Smooth muscle cell (in vitro differentiated cells): ENCODE data around the gene CSRNP3. TPM values are rescaled to one million over a fixed set of nuclear protein-coding genes. Genes with fewer than 3 reads are reported as not detected.

Experiments
- DNase-seq: peaks from one replicate; lab custom pipeline; 2025; ENCODE audit not compliant: unreplicated experiment; lab: John Stamatoyannopoulos, UW
- H2AFZ ChIP-seq: fragments of 200-600 bp; sonication (generic); 2 replicates; pipeline ENCODE4 v1.6.0; 2016; ENCODE audit warnings: antibody characterized with exemption, low read depth, mild to moderate bottlenecking
- H3F3A ChIP-seq: fragments of 200-600 bp; sonication (generic); 2 replicates; pipeline ENCODE4 v1.6.0; 2017; ENCODE audit warnings: antibody characterized with exemption, low read depth
- H3K27ac ChIP-seq: fragments of 200-600 bp; sonication (generic); 2 replicates; pipeline ENCODE4 v1.5.1; 2016; ENCODE audit warnings: low read depth, mild to moderate bottlenecking
- H3K27me3 ChIP-seq: fragments of 200-600 bp; sonication (generic); 2 replicates; pipeline ENCODE4 v1.6.1; 2016; ENCODE audit warnings: low read depth, mild to moderate bottlenecking
- H3K36me3 ChIP-seq: fragments of 200-600 bp; sonication (generic); 2 replicates; pipeline ENCODE4 v1.5.1; 2016; ENCODE audit warnings: low read depth
- H3K4me1 ChIP-seq: fragments of 200-600 bp; sonication (generic); 2 replicates; pipeline ENCODE4 v1.5.1; 2016; ENCODE audit warnings: low read depth
- H3K4me2 ChIP-seq: fragments of 200-600 bp; sonication (generic); 2 replicates; pipeline ENCODE4 v1.6.0; 2016; ENCODE audit warnings: mild to moderate bottlenecking
- H3K4me3 ChIP-seq: fragments of 200-600 bp; sonication (generic); 2 replicates; pipeline ENCODE4 v1.5.1; 2016; ENCODE audit warnings: mild to moderate bottlenecking
- H3K79me2 ChIP-seq: fragments of 200-600 bp; sonication (generic); 2 replicates; pipeline ENCODE4 v1.6.0; 2016; ENCODE audit warnings: low read depth, mild to moderate bottlenecking
- H3K9ac ChIP-seq: fragments of 200-600 bp; sonication (generic); 2 replicates; pipeline ENCODE4 v1.6.0; 2016; ENCODE audit warnings: low read depth
- H3K9me3 ChIP-seq: fragments of 200-600 bp; sonication (generic); replicated peaks from 2 replicates; pipeline ENCODE4 v1.5.1; 2016; ENCODE audit warnings: low read depth
- H4K20me1 ChIP-seq: fragments of 200-600 bp; sonication (generic); 2 replicates; pipeline ENCODE4 v1.6.0; 2016; ENCODE audit warnings: low read depth
- CTCF ChIP-seq: fragments of 200-600 bp; sonication (generic); IDR thresholded peaks from 2 replicates; pipeline ENCODE4 v1.5.1; 2017; ENCODE audit warnings: borderline replicate concordance, mild to moderate bottlenecking, antibody characterized with exemption; ENCODE audit not compliant: insufficient read depth, poor library complexity, severe bottlenecking
- WGBS: methylation state at CpG from one replicate; pipeline ENCODE4 v1.1.7; 2016; ENCODE audit warnings: low lambda C conversion rate; 5-methylcytosine and 5-hydroxymethylcytosine counted together
- polyA plus RNA-seq: library from polyadenylated mRNA; unstranded; fragments of >200 nt; fragmentation: Nextera tagmentation; extraction: Ambion mirVana; gene quantifications from 2 replicates; pipeline ENCODE4 v1.2.1, GENCODE V29; 2016
- total RNA-seq: library from RNA; depleted of rRNA; stranded (reverse); fragments of >200 nt; gene quantifications from 2 replicates; pipeline ENCODE4 v1.2.3, GENCODE V29; 2014

CSRNP3 gene
- total and polyA plus RNA-seq, 2 experiments from 2014 or later, result 2.8 to 7.1 TPM

GRCh38 chr2:165679621-165680020 lies 210.1 kb downstream of the CSRNP3 start:
- Histone ChIP-seq H3K9ac (no peak overlapping the region), H4K20me1 (no peaks in the 10 kb centered on the region), H3K27me3 (no peaks in the 10 kb centered on the region), H2AFZ (no peak overlapping the region), H3K9me3 (no peaks in the 10 kb centered on the region), H3K4me2 (no peak overlapping the region), H3F3A (no peaks in the 10 kb centered on the region), H3K4me3 (no peak overlapping the region), H3K27ac (no peak overlapping the region), H3K36me3 (no peaks in the 10 kb centered on the region), H3K79me2 (no peaks in the 10 kb centered on the region), H3K4me1 (peaks cover 7% of the 10 kb centered on the region)
- DNase-seq, result no peak
- WGBS, result 72% methylated on average over 2 of the region's 2 CpGs
- TF ChIP-seq CTCF, result no peak

- Histone ChIP-seq H3F3A (no peaks in the 10 kb centered on the region), H3K27me3 (no peaks in the 10 kb centered on the region), H3K4me2 (no peak overlapping the region), H4K20me1 (no peaks in the 10 kb centered on the region), H2AFZ (no peak overlapping the region), H3K9ac (no peak overlapping the region), H3K9me3 (no peaks in the 10 kb centered on the region), H3K4me1 (peaks cover 7% of the 10 kb centered on the region), H3K79me2 (no peaks in the 10 kb centered on the region), H3K27ac (no peak overlapping the region), H3K4me3 (no peak overlapping the region), H3K36me3 (no peaks in the 10 kb centered on the region)
- TF ChIP-seq CTCF, result no peak
- 100% methylated on average over 1 of the region's 1 CpG for WGBS
- DNase-seq, result no peak
Observed at GRCh38 chr2:165681841-165682240, 212.3 kb downstream of the CSRNP3 start.

- Histone ChIP-seq H3K9ac (no peak overlapping the region), H3K4me1 (peaks cover 11% of the 10 kb centered on the region), H3K79me2 (no peaks in the 10 kb centered on the region), H3F3A (no peaks in the 10 kb centered on the region), H2AFZ (no peak overlapping the region), H3K36me3 (no peaks in the 10 kb centered on the region), H3K27me3 (no peaks in the 10 kb centered on the region), H3K9me3 (no peaks in the 10 kb centered on the region), H3K4me2 (no peak overlapping the region), H3K4me3 (no peak overlapping the region), H3K27ac (no peak overlapping the region), H4K20me1 (no peaks in the 10 kb centered on the region)
- WGBS, result 100% methylated on average over 1 of the region's 1 CpG
- TF ChIP-seq CTCF, result no peak
- no peak for DNase-seq
Observed at GRCh38 chr2:165682546-165682945, 213.0 kb downstream of the CSRNP3 start.

GRCh38 chr2:165686800-165687199 lies 217.3 kb downstream of the CSRNP3 start:
- Histone ChIP-seq H3K9ac (no peak overlapping the region), H2AFZ (no peak overlapping the region), H3K36me3 (no peaks in the 10 kb centered on the region), H3K27ac (no peak overlapping the region), H3K4me2 (no peak overlapping the region), H3K4me3 (no peak overlapping the region), H3K9me3 (no peaks in the 10 kb centered on the region), H3K27me3 (no peaks in the 10 kb centered on the region), H3K79me2 (no peaks in the 10 kb centered on the region), H4K20me1 (no peaks in the 10 kb centered on the region), H3K4me1 (peaks cover 16% of the 10 kb centered on the region), H3F3A (no peaks in the 10 kb centered on the region)
- 98% methylated on average over 2 of the region's 2 CpGs for WGBS
- no peak for DNase-seq
- no peak for TF ChIP-seq CTCF
